ENCODE results near the gene DUOX2.
"Not testable (repeated sequence)": the region's sequence is repeated elsewhere in the genome, so short reads cannot be mapped to it uniquely, and the experiment has no call there.

DUOX2 gene

GRCh38 chr15:45062301-45062700 lies 51.7 kb downstream of the DUOX2 start:
- not testable (repeated sequence) for DNase-seq

- not testable (repeated sequence) for DNase-seq
These were observed 55.0 kb downstream of the DUOX2 start for GRCh38 chr15:45058690-45059675.

GRCh38 chr15:45052676-45053075 lies 61.3 kb downstream of the DUOX2 start:
- not testable (repeated sequence) for DNase-seq

DNA sequence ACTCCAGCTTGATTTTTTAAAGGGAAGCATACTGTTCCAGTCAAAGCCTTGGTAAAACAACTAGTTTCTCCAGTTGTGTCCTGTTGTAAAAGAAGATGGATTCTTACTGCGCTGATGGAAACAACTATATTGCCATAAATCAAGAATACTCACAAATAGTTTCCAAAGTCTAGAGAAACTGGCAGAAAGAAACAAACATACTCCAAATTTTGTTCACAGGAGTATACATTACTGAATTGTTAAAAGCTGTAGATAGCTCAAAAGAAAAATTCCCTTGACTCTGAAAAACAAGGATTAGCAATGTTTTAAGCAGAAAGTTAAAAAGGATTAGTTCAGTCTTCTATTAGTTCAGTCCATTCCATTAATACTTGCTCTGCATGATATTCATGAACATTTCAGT lies 63.4 kb downstream of the DUOX2 start:
- DNase-seq, result no peak

DNA sequence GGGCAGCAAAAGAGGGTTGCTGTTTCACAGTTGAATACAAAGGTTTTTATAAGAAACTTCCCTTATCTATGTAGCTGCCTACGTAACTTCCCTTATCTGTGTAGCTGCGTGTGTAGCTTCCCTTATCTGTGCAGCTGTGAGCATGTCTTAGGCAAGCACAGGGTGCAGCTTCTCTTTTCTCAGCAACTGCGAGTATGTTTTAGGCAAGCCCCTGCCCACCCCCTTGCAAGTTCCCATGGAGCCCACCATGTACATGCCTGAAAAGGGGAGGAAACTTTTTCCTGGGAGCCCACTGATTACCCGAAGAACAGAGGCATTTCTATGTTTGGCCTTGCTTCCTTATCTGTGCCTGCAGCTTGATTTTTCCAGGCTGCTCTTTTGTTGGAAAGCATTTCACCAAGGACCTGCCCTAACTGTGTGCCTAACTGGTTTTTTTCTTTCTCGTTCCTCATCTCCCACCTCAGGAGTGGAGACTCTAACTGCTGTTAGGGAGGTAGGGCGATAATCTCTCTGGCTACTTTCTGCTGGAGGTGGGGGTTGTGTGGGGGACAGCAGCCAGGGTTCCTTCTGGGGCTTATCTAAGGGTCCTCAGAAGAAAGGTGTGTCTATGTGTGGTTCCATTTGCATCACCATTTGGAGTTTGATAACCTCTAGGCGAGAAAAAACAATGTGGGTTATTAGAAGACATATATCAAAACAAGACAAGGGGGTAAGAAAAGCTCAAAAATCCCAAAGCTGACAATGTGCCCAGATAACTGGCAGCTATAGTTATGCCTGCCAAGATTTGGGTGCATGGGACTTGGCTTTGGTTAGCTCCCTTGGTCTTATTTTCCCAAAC lies 65.0 kb downstream of the DUOX2 start:
- DNase-seq, result no peak

DNA sequence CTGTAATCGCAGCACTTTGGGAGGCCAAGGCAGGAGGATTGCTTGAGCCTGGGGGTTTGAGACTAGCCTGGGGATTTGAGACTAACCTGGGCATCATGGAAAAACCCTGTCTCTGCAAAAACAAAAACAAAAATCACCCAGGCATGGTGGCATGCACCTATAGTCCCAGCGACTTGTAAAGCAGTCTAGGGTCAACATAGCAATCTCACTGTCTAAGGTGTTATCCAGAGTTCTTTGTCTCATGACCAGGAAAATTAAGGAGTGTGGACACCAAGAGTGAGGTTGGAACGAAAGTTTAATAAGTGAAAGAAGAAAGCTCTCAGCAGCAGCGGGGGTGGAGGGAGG lies 65.6 kb downstream of the DUOX2 start:
- DNase-seq, result not testable (repeated sequence)

GRCh38 chr15:45044270-45044669 lies 69.7 kb downstream of the DUOX2 start:
- DNase-seq, result not testable (repeated sequence)

DNA sequence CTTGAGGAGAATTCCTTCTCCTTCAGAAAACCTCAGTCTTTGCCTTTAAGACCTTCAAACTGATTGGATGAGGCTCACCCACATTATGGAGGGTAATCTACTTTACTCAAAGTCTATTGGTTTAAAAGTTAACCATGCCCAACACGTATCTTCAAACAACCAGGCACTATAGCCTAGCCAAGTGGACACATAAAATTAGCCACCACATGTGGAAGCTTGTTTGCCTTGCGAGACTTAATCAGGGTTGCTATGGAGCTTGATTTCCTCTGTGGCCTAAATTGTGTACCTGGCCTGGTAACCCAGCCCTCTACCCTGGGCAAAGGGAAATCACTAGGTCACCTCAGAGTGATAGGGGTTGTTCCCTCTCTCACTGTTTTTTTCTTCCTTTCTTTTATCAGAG lies 71.1 kb downstream of the DUOX2 start:
- not testable (repeated sequence) for DNase-seq
